Measurements from ENCODE around the gene CYFIP2.
A peak's percentile ranks its signal among the peaks of the same experiment; 100 is the strongest.
"Not testable (repeated sequence)": the region's sequence is repeated elsewhere in the genome, so short reads cannot be mapped to it uniquely, and the experiment has no call there.

The CYFIP2 gene

DNA sequence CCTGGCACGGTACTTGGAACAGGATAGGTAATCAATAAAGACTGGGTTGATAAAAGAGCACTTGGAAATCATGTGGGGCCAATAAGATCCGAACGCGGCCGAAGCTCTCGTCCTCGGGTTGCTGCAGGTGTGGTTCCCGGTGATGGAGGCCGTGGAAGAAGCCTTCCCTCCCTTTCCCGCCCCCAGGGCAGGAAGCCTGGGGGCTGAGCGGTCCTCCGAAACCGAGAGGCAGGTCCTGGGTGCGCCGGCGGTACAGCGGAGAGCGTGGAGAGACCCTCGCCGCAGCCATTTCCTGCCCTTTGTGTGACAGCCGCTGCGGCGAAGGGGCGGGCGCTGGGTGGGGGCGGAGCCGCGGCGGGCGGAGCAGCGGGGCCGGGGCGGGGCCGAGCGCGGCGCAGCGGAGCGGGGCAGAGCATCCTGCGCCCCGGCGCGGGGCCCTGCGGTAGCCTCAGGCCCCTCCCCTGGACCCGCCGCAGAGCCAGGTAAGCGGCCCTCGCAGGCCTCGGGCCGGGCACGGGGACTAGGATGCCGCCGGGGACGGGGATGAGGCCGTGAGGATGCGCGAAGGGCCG, at the start of gene CYFIP2:
Gene CYFIP2 (plus strand): TSS at position 410 of the 572 bp plus-strand sequence. CDS start 19,239 bp downstream, outside the sequence.
- DNase-seq = peak; percentile 93

DNA sequence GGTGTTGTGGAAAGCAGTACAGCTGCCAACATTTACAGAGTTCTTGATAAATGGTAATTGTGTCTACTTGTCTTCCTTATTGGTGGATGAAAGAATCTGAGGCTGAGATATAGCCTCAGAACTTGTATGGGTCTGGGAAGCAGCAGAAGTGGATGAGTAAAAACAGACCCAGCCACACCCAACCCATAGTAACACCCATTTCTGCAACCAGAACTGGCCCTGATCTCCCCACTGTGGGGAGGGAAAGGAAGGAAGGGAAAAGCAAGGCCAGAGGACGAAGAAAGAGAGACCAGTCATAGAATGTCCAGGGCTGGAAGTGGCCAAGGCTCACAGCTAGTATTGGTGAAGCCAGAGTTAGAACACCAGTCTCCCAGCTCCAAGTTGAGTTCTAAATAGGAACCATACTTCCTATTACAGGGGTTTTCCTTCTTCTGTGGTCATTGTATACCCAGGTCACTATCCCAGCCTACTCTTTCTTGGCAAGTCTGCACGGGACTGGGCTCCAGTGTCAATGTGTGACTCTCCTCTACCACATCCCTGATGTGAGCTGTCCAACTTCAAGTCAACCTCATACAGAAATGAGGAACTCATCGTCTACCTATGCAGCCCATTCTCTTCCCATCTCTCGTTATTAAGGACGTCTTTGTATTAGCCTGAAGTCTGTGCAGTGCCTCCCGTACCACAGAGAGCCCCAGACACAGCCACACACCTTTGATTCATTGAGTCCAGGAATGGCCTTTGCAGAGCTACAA, 49.4 kb upstream of the CYFIP2 start:
- no peak for DNase-seq

DNA sequence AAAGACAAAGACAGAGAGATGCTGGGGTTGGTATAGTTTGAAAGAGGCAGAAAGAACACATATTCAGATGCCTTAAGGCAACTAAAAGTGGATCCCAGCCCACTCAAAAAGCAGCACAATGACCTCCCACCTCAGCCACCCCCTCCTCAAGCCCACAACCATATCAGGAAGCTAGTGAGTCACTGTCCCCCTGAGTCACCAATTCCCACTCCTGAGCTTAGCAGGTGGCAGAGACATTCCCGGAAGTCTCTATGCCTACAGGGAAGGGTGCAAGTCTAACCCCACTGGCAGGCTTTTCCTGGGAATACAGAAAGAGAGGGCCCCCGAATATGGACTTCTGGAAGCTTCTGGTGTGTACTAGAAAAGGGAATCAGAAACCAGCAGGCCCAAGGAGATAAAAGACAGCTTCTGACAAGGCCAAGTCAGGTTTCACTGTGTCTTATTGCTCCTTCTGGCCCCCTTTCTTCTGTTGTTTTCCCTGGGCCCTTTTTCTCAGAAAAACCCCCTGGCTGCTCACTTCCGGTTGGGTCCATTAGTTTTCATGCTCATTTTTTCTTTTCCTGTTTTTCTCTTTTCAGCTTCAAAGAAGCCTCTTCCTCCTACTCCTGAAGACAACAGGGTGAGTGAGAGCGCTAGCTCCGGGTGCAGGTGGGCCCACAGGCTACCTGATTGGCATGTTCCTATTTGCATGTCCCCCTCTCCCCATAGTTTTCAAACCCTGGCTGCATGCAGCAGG, 48.5 kb upstream of the CYFIP2 start:
- peak; percentile 86 for DNase-seq

- peak; percentile 76 for DNase-seq
Observed at GRCh38 chr5:157219491-157220271, 46.2 kb upstream of the CYFIP2 start.

GRCh38 chr5:157221959-157222358, 44.0 kb upstream of the CYFIP2 start:
- DNase-seq = no peak

DNA sequence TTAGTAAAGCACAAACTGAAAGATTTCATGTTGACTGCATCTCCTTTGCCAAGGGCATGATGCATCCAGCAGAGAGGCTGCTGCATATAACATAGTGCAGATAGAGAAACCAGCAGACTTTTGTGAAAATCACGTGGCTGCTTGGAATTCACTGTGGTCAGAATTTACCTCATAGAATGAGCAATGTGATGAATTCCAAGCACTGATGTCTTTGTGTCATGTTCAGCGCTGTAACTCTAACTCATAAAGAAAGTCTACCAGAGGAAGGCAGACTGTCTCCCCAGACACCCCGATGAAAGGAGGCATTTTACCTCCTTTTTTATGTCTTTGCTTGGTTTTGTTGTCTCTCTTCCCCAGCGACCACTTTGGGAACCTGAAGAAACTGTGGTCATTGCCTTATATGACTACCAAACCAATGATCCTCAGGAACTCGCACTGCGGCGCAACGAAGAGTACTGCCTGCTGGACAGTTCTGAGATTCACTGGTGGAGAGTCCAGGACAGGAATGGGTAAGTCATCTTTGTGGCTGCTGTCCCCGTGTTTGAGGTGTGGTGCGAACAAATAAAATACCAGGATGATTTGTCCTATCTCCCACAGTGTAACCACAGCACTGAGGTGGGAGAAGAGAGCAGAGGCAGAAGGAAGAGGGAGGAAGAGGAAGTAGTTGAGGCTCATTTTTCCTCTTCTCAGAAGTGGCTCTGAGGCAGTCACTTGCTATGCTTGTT, 43.3 kb upstream of the CYFIP2 start:
- DNase-seq = peak; percentile 87

- no peak for DNase-seq
Observed at GRCh38 chr5:157225469-157226422, 40.2 kb upstream of the CYFIP2 start.

DNA sequence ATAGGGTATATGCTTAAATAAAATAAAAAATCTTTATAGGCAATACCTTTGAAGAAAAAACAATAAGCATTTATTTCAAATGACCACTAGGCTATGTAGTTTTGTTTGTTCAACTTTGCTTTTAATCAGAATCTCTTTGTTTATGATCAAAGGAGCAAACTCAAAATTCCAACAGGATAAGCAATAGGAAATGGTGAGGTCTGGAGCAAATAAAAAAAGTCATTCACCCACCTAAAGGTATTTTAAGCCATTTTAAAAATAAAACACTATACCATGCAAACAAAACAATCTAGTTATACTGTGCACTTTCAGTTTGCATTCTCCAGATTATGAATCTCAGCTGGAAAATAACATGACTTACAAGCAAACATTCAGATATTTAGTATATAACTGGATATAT, 35.3 kb upstream of the CYFIP2 start:
- no peak for DNase-seq

DNA sequence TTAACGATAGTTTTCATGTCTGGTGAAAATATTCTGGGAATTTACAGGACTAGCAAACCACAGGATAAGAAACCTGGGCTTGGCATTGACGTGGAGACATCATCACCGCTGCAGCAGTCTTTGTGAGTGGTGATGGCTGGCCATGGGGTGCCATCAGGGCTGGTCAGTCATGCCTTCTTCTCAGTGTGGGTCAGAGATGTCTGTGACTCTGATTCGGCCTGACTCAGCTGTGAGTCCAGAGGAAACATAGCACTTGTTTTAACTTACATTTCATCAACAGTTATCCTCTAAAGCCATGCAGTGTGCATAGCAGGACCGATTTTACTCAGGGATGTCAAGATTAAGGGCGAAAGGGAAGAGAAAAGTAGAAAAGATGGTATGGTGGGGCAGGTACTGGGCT, 33.2 kb upstream of the CYFIP2 start:
- DNase-seq = no peak

GRCh38 chr5:157233515-157233914, 32.4 kb upstream of the CYFIP2 start:
- DNase-seq = no peak

GRCh38 chr5:157236423-157236822, 29.5 kb upstream of the CYFIP2 start:
- no peak for DNase-seq

- no peak for DNase-seq
Observed at GRCh38 chr5:157241483-157241882, 24.4 kb upstream of the CYFIP2 start.

DNA sequence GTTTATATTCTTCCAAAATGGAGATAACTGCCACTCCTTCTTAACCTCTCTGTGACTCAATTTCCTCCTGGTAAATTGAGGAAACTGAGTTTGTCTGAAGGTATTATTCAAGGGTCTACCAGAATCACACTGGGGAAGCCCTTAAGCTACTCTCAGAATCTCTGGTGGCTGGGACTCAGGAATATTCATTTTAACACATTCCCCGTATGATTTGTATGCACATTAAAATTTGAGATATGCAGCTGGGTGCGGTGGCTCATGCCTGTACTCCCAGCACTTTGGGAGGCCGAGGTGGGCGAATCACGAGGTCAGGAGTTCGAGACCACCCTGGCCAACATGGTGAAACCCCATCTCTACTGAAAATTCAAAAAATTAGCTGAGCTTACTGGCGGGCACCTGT, 21.2 kb upstream of the CYFIP2 start:
- DNase-seq = not testable (repeated sequence)

DNA sequence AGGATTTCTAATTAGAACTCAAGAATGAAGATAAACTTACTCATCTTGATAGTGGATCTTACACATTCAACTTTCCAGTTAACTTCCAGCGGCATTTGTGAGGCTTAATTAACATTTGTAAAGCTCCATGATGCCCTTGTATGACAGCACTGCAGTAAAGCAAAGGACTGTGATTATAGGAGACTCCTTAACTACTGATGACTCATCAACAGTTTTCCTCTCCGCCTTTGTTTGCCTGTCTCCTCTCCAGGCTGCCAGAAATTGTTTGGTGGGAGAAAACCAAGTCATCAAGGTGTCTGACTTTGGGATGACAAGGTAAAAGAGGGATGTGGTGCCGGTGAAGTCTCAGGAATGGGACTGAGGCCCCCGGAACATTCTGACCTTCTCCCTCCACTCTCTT, 20.4 kb upstream of the CYFIP2 start:
- no peak for DNase-seq

DNA sequence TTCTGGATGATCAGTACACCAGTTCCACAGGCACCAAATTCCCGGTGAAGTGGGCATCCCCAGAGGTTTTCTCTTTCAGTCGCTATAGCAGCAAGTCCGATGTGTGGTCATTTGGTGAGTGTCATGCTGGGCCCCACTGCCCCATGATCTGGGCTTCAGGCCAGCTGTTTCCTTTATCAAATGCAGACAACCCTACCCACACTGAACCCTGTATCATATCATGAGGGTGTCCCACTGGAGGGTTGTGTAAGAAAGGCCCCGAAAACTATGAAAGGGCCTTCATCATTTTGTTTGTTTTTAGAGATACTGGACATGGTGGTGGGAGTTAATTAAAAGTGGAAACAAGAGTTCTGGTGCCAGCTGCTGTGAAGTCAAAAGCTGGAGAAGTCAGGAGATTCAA, 20.0 kb upstream of the CYFIP2 start:
- DNase-seq = no peak

GRCh38 chr5:157247267-157247666, 18.7 kb upstream of the CYFIP2 start:
- no peak for DNase-seq

DNA sequence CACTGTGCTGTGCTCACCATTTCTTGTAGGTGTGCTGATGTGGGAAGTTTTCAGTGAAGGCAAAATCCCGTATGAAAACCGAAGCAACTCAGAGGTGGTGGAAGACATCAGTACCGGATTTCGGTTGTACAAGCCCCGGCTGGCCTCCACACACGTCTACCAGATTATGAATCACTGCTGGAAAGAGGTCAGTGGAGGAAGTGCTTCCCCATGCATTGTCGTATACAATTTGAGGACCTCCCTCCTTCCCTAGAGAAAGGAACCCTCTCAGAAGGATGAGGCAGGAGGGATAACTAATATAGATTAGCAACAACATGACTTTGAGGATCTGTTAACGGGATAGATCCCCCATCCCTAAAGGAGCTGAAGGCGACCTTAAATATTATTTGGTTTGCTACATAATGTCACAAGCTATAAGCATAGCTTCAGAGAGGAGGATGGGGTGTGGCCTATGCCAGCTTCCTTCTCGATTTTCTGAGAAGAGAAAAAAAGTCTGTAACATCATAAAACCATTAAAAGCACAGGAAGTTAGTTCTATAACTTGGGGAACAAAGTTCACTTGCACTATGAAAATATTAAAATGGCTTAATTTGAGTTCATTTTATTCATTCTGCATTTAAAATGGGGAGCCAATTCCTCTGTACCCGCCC, 17.0 kb upstream of the CYFIP2 start:
- DNase-seq = no peak

DNA sequence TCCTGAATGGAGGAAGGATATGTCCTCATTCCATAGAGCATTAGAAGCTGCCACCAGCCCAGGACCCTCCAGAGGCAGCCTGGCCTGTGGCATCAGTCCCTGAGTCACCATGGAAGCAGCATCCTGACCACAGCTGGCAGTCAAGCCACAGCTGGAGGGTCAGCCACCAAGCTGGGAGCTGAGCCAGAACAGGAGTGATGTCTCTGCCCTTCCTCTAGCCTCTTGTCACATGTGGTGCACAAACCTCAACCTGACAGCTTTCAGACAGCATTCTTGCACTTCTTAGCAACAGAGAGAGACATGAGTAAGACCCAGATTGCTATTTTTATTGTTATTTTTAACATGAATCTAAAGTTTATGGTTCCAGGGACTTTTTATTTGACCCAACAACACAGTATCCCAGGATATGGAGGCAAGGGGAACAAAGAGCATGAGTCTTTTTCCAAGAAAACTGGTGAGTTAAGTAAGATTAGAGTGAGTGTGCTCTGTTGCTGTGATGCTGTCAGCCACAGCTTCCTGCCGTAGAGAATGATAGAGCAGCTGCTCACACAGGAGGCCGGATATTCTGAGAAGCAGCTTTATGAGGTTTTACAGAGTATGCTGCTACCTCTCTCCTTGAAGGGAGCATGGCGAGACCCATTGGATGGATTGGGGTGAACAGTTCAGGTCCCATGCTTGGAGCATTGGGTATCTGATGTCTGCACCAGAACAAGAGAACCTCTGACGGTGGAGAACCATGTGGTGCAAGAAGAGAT, 13.0 kb upstream of the CYFIP2 start:
- DNase-seq = peak; percentile 78

DNA sequence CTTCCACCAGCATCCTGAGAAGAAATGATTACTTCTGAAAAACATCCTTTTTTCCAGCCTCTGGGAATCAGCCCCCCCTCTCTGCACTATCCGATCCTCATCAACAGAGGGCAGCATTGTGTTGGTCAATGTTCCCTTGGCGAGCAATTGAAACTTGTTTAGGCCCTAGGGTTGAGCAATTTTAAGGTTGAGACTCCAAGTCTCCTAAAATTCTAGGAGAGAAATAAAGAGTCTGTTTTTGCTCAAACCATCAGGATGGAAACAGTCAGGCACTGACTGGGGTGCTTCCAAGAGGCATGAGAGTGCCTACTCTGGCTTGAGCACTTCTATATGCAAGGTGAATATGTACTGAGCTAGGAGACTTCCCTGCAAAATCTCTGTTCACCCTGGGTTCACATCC, 12.4 kb upstream of the CYFIP2 start:
- DNase-seq = no peak

GRCh38 chr5:157258450-157258849, 7.5 kb upstream of the CYFIP2 start:
- DNase-seq = no peak
